CD14-positive monocyte (primary cell): ENCODE measurements around the gene PTMS. TPM values are rescaled to one million over a fixed set of nuclear protein-coding genes. Genes with fewer than 3 reads are reported as not detected.

ENCODE experiments used
- DNase-seq, 3 donors: peaks; one replicate each; pipeline ENCODE4 v3.0.0-alpha.2; 2011 to 2022
- H2AFZ ChIP-seq: 2 replicates; pipeline ENCODE4 v1.6.0; 2012; ENCODE audit warnings: mild to moderate bottlenecking, low read depth, low read length, inconsistent platforms; ENCODE audit not compliant: insufficient read depth, poor library complexity, severe bottlenecking
- H3K27ac ChIP-seq, 2 donors: 1 replicate in 1 of 2; 2 replicates in 1 of 2; pipeline ENCODE4 v1.5.1; 2012 to 2013; ENCODE audit warnings: low read length in 2 of 2, control low read depth in 1 of 2, inconsistent platforms in 1 of 2, low read depth in 1 of 2, mild to moderate bottlenecking in 1 of 2
- H3K27me3 ChIP-seq, 2 donors: one replicate each; pipeline versions ENCODE4 v1.6.0 to v1.6.1; 2011 to 2013; ENCODE audit warnings: low read length in 2 of 2; ENCODE audit not compliant: control insufficient read depth in 2 of 2, insufficient read depth in 2 of 2
- H3K36me3 ChIP-seq, 2 donors: replicated peaks in 1 of 2; 1 replicate in 1 of 2; 2 replicates in 1 of 2; pipeline versions ENCODE4 v1.5.1 to v1.6.1; 2012 to 2013; ENCODE audit warnings: low read length in 2 of 2, control low read depth in 1 of 2, inconsistent platforms in 1 of 2, mild to moderate bottlenecking in 1 of 2; ENCODE audit not compliant: insufficient read depth in 2 of 2, control insufficient read depth in 1 of 2
- H3K4me1 ChIP-seq, 2 donors: 1 replicate in 1 of 2; 2 replicates in 1 of 2; pipeline versions ENCODE4 v1.5.1 to v1.6.1; 2012 to 2013; ENCODE audit warnings: low read length in 2 of 2, control low read depth in 1 of 2, inconsistent platforms in 1 of 2, mild to moderate bottlenecking in 1 of 2, moderate library complexity in 1 of 2; ENCODE audit not compliant: insufficient read depth in 2 of 2, control insufficient read depth in 1 of 2
- H3K4me2 ChIP-seq: replicated peaks from 2 replicates; pipeline ENCODE3; 2012; ENCODE audit warnings: low read length, moderate library complexity, mild to moderate bottlenecking; ENCODE audit not compliant: poor library complexity, severe bottlenecking; ENCODE audit errors: extremely low read depth
- H3K4me3 ChIP-seq, 3 experiments: fragments of 200-600 bp in 1 of 3; sonication (generic) in 1 of 3; replicated peaks in 1 of 3; 1 replicate in 2 of 3; 2 replicates in 1 of 3; pipeline ENCODE4 v1.5.1; 2011 to 2013; ENCODE audit warnings: low read length in 3 of 3, mild to moderate bottlenecking in 3 of 3, control low read depth in 2 of 3, low read depth in 2 of 3, inconsistent platforms in 1 of 3, moderate library complexity in 1 of 3
- H3K79me2 ChIP-seq: 2 replicates; pipeline ENCODE4 v1.6.0; 2012; ENCODE audit warnings: mild to moderate bottlenecking, control low read depth, inconsistent platforms, low read length, moderate library complexity; ENCODE audit not compliant: insufficient read depth
- H3K9ac ChIP-seq: 2 replicates; pipeline ENCODE4 v1.6.0; 2017; ENCODE audit warnings: low read length, mild to moderate bottlenecking; ENCODE audit not compliant: insufficient read depth, poor library complexity, severe bottlenecking
- H3K9me3 ChIP-seq, 2 donors: replicated peaks in 1 of 2; 1 replicate in 1 of 2; 2 replicates in 1 of 2; pipeline versions ENCODE4 v1.5.1 to v1.6.1; 2012 to 2013; ENCODE audit warnings: low read length in 2 of 2, control low read depth in 1 of 2; ENCODE audit not compliant: control insufficient read depth in 1 of 2, insufficient read depth in 1 of 2
- H4K20me1 ChIP-seq: 2 replicates; pipeline ENCODE4 v1.6.0; 2012; ENCODE audit warnings: mild to moderate bottlenecking, low read length, control low read depth, moderate library complexity; ENCODE audit not compliant: insufficient read depth
- H3K27ac Mint-ChIP-seq, 7 donors: one replicate each; pipeline ENCODE4 v1.8.0; 2020; ENCODE audit warnings: mild to moderate bottlenecking in 7 of 7, mixed read lengths in 7 of 7, moderate library complexity in 6 of 7, inconsistent platforms in 2 of 7
- H3K27me3 Mint-ChIP-seq, 3 donors: one replicate each; pipeline ENCODE4 v1.8.0; 2021 to 2022; ENCODE audit warnings: low read depth in 3 of 3, mild to moderate bottlenecking in 3 of 3, mixed read lengths in 3 of 3, moderate library complexity in 3 of 3, inconsistent platforms in 1 of 3
- H3K36me3 Mint-ChIP-seq, 2 donors: one replicate each; pipeline ENCODE4 v1.8.0; 2020; ENCODE audit warnings: mixed read lengths in 2 of 2, inconsistent platforms in 1 of 2, mild to moderate bottlenecking in 1 of 2
- H3K4me1 Mint-ChIP-seq: one replicate; pipeline ENCODE4 v1.8.0; 2020; ENCODE audit warnings: mild to moderate bottlenecking, mixed read lengths
- H3K4me3 Mint-ChIP-seq, 2 donors: one replicate each; pipeline ENCODE4 v1.8.0; 2020; ENCODE audit warnings: mild to moderate bottlenecking in 2 of 2, mixed read lengths in 2 of 2, moderate library complexity in 1 of 2
- H3K9me3 Mint-ChIP-seq, 7 donors: one replicate each; pipeline ENCODE4 v1.8.0; 2020 to 2022; ENCODE audit warnings: mixed read lengths in 7 of 7, mild to moderate bottlenecking in 6 of 7, moderate library complexity in 6 of 7, inconsistent platforms in 2 of 7
- CTCF ChIP-seq: fragments of 200-600 bp; IDR thresholded peaks from one replicate; pipeline ENCODE4 v1.8.0; 2022; ENCODE audit warnings: antibody characterized with exemption, mild to moderate bottlenecking
- WGBS: methylation state at CpG from one replicate; pipeline ENCODE4 v1.1.5; 2013; ENCODE audit warnings: missing lambda C conversion rate; ENCODE audit not compliant: insufficient coverage; 5-methylcytosine and 5-hydroxymethylcytosine counted together
- intact Hi-C, 2 donors: fragments of 100-400 bp; cut with micrococcal nuclease; formaldehyde crosslinking; loops; one replicate each; pipeline versions ENCODE4 v1.15.0 to v1.15.1; 2023
- polyA plus RNA-seq, 3 donors: library from polyadenylated mRNA; depleted of rRNA in 1 of 3; unstranded in 2 of 3; stranded (reverse) in 1 of 3; fragments of 300-500 nt in 2 of 3; fragments of >200 nt in 1 of 3; fragmentation: Illumina TruSeq in 2 of 3; gene quantifications; 1 replicate in 2 of 3; 2 replicates in 1 of 3; pipeline ENCODE4 v1.2.3, GENCODE V29; 2012 to 2021

The PTMS gene
- polyA plus RNA-seq, 3 donors: 2.4 to 9.7 (median 2.6) TPM

GRCh38 chr12:6771509-6772330 is 5.6 kb downstream of the PTMS start:
- peak overlapping the region; percentile 49 to 83 for H3K4me3 Mint-ChIP-seq
- H3K9me3 Mint-ChIP-seq: peaks cover 0 to 8% (median 4%) of the 10 kb centered on the region in 7 donors
- Histone ChIP-seq H3K27me3 (peaks cover 18 to 75% of the 10 kb centered on the region in 2 donors), H3K36me3 (no peaks in the 10 kb centered on the region), H2AFZ (no peak overlapping the region), H3K9me3 (peaks cover 0 to 17% of the 10 kb centered on the region in 2 donors), H4K20me1 (no peaks in the 10 kb centered on the region), H3K4me1 (peaks cover 28 to 47% of the 10 kb centered on the region in 2 donors), H3K4me3 (peak overlapping the region in 1 of 3 experiments; percentile 43), H3K79me2 (no peaks in the 10 kb centered on the region), H3K9ac (no peak overlapping the region), H3K27ac (no peak overlapping the region), H3K4me2 (peak overlapping the region; percentile 45)
- peaks cover 8 to 23% of the 10 kb centered on the region in 2 donors for H3K36me3 Mint-ChIP-seq
- 3% methylated on average over 3 of the region's 12 CpGs for WGBS
- no peak for DNase-seq
- H3K27ac Mint-ChIP-seq: peak overlapping the region in 1 of 7 donors; percentile 37
- peaks cover 48% of the 10 kb centered on the region for H3K4me1 Mint-ChIP-seq
- peaks cover 63 to 87% (median 84%) of the 10 kb centered on the region in 3 donors for H3K27me3 Mint-ChIP-seq
- intact Hi-C loops: no loop called here
- TF ChIP-seq CTCF: no peak

GRCh38 chr12:6772331-6772695 is 6.2 kb downstream of the PTMS start, which contains the start of gene LAG3:
Gene LAG3, plus strand, starts transcription at chr12:6772520. Its CDS starts 333 bp downstream, at chr12:6772853.
- H3K27me3 Mint-ChIP-seq: peaks cover 65 to 85% (median 84%) of the 10 kb centered on the region in 3 donors
- Histone ChIP-seq H3K9ac (no peak within 1 kb of the TSS), H3K36me3 (no peaks in the 10 kb centered on the region), H4K20me1 (no peaks in the 10 kb centered on the region), H3K27me3 (peaks cover 18 to 76% of the 10 kb centered on the region in 2 donors), H2AFZ (no peak within 1 kb of the TSS), H3K4me1 (peaks cover 24 to 41% of the 10 kb centered on the region in 2 donors), H3K27ac (no peak within 1 kb of the TSS), H3K79me2 (no peaks in the 10 kb centered on the region), H3K9me3 (peaks cover 0 to 17% of the 10 kb centered on the region in 2 donors), H3K4me3 (peak within 1 kb of the TSS in 1 of 3 experiments; percentile 43), H3K4me2 (peak within 1 kb of the TSS; percentile 45)
- 16% methylated on average over 10 of the region's 15 CpGs for WGBS
- H3K4me3 Mint-ChIP-seq: peak within 1 kb of the TSS; percentile 49 to 83
- peak within 1 kb of the TSS in 1 of 7 donors; percentile 37 for H3K27ac Mint-ChIP-seq
- peaks cover 8 to 23% of the 10 kb centered on the region in 2 donors for H3K36me3 Mint-ChIP-seq
- TF ChIP-seq CTCF: no peak
- H3K9me3 Mint-ChIP-seq: peaks cover 0 to 8% (median 4%) of the 10 kb centered on the region in 7 donors
- DNase-seq: no peak
- intact Hi-C loops: no loop called here
- H3K4me1 Mint-ChIP-seq: peaks cover 44% of the 10 kb centered on the region
